C4-2B (cell line): Measurements from ENCODE around the gene TOX2.

Experiments used
- H3K27ac ChIP-seq: fragments of 450-650 bp; 2 replicates; pipeline ENCODE4 v1.5.1; 2017
- ZFX ChIP-seq: fragments of 450-650 bp; IDR thresholded peaks from 2 replicates; pipeline ENCODE4 v1.6.1; 2017
- TF ChIP-seq, protein P1 (sequence below): fragments of 450-650 bp; conservative IDR thresholded peaks from 2 replicates; pipeline ENCODE4 v1.5.1; 2017; ENCODE audit warnings: mild to moderate bottlenecking

The TOX2 gene

GRCh38 chr20:44087857-44088120 lies 173.1 kb downstream of the TOX2 start:
- peak overlapping the region; percentile 16 for H3K27ac ChIP-seq
- TF ChIP-seq, protein P1, sequence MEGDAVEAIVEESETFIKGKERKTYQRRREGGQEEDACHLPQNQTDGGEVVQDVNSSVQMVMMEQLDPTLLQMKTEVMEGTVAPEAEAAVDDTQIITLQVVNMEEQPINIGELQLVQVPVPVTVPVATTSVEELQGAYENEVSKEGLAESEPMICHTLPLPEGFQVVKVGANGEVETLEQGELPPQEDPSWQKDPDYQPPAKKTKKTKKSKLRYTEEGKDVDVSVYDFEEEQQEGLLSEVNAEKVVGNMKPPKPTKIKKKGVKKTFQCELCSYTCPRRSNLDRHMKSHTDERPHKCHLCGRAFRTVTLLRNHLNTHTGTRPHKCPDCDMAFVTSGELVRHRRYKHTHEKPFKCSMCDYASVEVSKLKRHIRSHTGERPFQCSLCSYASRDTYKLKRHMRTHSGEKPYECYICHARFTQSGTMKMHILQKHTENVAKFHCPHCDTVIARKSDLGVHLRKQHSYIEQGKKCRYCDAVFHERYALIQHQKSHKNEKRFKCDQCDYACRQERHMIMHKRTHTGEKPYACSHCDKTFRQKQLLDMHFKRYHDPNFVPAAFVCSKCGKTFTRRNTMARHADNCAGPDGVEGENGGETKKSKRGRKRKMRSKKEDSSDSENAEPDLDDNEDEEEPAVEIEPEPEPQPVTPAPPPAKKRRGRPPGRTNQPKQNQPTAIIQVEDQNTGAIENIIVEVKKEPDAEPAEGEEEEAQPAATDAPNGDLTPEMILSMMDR: no peak
- TF ChIP-seq ZFX: no peak

- peak overlapping the region; percentile 18; the same call in 1 of the 2 replicates for H3K27ac ChIP-seq
- no peak for TF ChIP-seq ZFX
These were observed 175.5 kb downstream of the TOX2 start for GRCh38 chr20:44089987-44090674.

DNA sequence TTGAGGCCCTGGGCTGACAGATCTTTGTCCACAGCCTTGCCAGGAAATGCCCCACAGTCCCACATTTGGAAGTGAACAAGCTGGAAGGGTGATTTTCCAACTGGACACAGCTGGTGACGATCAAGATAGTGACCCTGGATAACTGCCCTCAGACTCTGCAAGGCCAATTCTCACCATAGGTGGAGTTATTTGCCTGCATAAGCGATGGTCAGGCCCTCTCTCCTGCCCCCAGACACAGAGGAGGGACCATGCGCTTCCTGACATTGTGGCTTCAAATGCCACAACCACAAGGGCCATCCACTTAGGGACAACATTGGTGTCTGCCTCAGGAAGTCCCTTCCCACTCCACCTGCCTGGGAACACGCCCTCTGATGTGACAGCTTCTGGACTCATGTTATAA lies 176.4 kb downstream of the TOX2 start:
- TF ChIP-seq, protein P1: no peak
- TF ChIP-seq ZFX: no peak
- H3K27ac ChIP-seq: no peak overlapping the region

DNA sequence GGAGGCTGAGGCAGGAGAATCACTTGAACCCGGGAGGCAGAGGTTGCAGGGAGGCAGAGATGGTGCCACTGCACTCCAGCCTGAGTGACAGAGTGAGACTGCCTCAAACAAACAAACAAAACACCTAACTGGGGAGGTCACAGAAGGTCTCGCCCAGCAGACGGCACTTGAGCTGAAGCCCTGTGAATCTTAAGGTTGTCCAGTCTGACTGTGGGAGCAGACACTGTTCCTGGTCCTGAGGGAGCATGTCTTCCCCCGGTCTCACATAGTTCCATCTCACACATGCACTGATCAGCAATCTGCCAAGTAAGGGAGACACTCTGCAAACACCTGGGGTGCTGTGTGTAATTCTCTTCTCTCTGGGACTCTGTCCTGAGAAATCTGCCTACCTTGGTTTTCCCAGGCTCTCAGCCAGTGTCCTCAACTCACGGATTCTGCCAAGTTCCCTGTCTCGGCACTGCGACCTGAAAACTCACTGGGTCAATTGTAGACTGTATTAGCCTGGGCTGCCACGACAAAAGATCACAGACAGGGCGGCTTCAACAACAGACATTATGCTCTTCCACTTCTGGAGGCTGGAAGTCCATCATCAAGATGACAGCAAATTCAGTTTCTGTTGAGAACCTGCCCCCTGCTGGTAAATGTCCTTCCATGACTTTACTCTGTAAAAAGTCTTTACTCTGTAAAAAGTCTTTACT lies 178.0 kb downstream of the TOX2 start:
- TF ChIP-seq, protein P1: peak; percentile 82
- TF ChIP-seq ZFX: no peak

GRCh38 chr20:44093249-44093582 lies 178.6 kb downstream of the TOX2 start:
- TF ChIP-seq ZFX: no peak
- TF ChIP-seq, protein P1: peak; percentile 63

More for the DNA sequence above, 178.0 kb downstream of the TOX2 start:
- no peak overlapping the region for H3K27ac ChIP-seq

GRCh38 chr20:44095831-44096230 lies 181.2 kb downstream of the TOX2 start:
- TF ChIP-seq, protein P1: no peak
- TF ChIP-seq ZFX: no peak
- H3K27ac ChIP-seq: no peak overlapping the region

More at GRCh38 chr20:44093249-44093582, 178.6 kb downstream of the TOX2 start:
- no peak overlapping the region for H3K27ac ChIP-seq

GRCh38 chr20:44097521-44098255 lies 183.0 kb downstream of the TOX2 start:
- no peak overlapping the region for H3K27ac ChIP-seq
- TF ChIP-seq, protein P1: no peak
